ENCODE results near the gene LYZL6.
A peak's percentile ranks its signal among the peaks of the same experiment; 100 is the strongest.

Gene LYZL6, protein sequence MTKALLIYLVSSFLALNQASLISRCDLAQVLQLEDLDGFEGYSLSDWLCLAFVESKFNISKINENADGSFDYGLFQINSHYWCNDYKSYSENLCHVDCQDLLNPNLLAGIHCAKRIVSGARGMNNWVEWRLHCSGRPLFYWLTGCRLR

DNA sequence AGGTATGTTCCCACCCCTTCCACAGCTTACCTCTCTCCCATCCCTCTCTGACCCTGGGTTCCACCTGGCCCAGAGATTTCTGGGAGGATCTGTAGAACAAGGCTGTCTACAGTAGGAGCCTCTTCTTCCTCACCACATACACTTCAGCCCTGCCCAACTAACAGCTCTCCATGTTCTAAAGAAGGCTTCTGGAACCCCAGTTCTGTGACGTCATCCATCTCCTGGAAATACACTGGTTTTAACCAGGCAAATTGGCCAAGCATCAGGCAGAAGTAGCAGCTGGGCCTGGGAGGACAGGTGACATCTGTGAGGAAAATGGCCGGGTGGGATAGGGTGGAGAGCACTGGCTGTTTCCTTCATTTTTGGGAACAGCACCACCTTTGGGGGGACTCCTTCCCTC lies at the start of gene LYZL6:
Gene LYZL6, minus strand, starts transcription at position 177 of the 400 bp plus-strand sequence. CDS start 4,357 bp downstream, outside the sequence.
- in situ Hi-C loops (cut with HindIII; ENCODE audit: low pct_ligation_motif_present, low pct_unique_long_range_greater_than_20kb, low sequenced_read_pairs) = no loop called here
- no peak for DNase-seq

DNA sequence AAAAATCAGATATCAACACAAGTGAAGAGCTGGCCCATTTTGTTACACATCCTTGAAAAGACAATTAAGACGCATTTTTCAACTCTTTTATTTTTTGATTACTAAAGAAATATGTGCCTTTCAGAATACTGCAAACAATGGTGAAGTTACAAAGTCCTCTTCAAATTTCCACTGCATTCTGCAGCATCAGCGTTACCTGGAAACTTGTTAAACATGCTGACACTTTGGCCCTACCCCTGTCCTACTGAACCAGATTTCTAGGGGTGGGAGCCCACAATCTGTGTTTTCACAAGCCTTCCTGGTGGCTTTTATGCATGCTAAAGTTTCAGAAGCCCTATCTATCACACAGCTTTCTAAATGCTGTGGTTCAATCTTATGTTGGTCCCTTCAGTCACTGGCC lies 47.6 kb upstream of the LYZL6 start:
- in situ Hi-C loops (cut with HindIII; ENCODE audit: low pct_ligation_motif_present, low pct_unique_long_range_greater_than_20kb, low sequenced_read_pairs) = no loop called here
- no peak for DNase-seq

DNA sequence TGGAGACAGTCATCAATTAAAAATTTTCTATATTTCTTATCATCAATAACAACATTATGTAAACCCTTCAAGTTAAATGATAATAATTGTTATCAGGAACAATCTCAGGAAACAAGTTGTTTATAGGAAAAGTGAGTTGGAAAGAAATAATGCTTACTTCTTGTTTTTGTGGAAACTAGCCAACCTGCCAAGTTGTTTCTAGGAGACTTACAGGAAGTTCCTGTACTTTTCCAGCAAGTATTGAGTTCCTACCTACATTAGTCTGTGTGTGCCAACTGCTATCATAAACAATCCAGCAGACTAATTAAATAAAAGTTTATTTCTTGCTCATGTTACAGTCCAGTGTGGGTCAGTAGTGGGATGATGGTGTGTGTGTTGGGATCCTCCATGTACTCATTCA lies 44.7 kb upstream of the LYZL6 start:
- DNase-seq = no peak
- in situ Hi-C loops (cut with HindIII; ENCODE audit: low pct_ligation_motif_present, low pct_unique_long_range_greater_than_20kb, low sequenced_read_pairs) = no loop called here

DNA sequence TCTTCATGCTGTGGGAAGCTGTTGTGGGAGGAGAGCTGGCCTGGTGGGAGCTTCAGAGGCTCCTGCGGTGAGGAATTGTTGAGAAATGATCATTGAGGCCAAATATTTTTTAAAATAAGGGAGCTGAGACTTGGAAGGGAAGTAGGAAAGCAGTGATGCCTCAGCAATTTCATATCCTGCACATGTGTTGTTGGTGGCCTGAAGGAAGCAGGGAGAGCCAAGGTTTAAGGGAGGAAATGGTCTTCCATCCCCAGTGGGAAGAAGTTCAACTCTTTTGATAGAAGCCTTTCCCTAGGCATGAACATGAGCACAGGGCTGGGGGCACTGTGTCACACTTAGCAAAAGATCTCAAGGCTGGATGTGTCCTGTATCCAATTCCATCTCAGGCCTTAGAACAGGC lies 43.1 kb upstream of the LYZL6 start, which contains the start of gene CCL14:
Gene CCL14, minus strand, starts transcription at position 87 of the 400 bp plus-strand sequence. Its CDS starts 80 bp downstream, at position 7.
- in situ Hi-C loops (cut with HindIII; ENCODE audit: low pct_ligation_motif_present, low pct_unique_long_range_greater_than_20kb, low sequenced_read_pairs) = no loop called here
- no peak for DNase-seq

DNA sequence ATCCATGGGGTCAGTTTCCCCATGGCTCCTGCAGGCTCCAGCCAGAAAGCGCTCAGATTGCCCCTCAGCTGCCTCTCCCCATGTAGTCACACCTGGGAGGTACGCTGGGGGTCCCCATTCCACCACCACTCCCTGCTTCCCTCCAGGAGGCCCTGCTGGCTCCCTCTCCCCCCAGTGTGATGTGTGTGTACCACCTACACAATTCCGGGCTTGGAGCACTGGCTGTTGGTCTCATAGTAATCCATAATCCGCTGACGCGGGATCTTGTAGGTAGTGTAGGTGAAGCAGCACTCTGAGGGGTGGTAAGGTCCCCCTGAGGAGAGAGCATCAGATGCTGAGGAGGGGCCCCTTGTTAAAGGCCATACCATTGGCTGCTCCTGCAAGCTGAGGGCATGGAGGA lies 40.6 kb upstream of the LYZL6 start:
- in situ Hi-C loops (cut with HindIII; ENCODE audit: low pct_ligation_motif_present, low pct_unique_long_range_greater_than_20kb, low sequenced_read_pairs) = no loop called here
- no peak for DNase-seq

DNA sequence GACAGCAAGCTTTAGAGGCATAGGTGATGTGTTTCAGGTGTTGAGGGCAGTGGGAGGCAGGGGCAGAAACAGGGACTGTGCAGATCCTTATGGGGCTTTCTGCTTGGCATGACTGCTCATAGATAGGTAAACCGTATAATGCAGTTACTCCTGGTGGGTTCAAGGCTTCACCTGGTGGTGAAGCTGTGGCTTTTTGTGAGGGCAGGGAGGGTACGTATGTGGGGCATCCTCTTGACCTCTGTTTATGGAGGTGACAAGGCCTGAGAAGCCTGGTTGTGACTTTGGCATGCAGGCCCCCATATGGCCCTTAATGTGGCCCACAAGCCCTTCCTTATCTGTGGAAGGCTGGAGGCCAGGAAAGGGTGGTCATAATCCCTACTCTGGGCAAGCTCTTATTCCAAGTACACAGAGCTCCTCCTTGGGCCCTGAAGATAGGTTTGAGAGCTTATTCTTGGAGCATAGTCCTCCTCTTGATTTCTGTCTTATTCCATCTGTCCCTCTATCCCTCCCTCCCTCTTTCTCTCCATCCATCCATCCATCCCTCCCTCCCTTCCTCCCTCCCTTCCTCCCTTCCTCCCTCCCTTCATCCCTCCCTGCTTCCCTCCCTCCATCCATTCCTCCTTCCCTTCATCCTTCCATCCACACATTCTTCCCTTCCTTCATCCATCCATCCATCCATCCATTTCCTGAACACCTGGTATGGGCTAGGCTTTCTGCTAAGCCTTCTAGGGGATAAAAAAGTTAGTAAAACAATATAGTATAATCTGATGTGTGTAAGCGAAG lies 39.1 kb upstream of the LYZL6 start:
- in situ Hi-C loops (cut with HindIII; ENCODE audit: low pct_ligation_motif_present, low pct_unique_long_range_greater_than_20kb, low sequenced_read_pairs) = no loop called here
- no peak for DNase-seq

DNA sequence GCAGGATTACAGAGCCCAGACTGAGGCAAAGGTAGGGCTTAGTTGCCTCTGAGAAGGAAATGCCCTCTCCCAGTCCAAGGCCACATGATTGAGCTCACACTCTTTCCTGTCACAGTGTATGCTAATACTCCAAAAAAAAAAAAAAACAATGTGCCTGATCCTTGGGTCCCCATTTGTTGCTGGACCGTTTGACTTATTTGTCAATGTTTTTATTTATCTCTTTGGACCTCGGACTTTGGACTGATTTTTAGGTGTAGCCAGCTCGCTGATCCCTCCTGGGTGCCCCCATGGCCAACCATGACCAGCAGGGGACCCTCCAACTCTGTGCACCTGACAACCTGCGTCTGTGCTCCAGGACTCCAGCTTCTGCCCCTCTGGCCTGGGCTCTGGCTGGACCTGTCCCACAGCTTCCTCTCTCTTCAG lies 38.4 kb upstream of the LYZL6 start:
- no peak for DNase-seq
- in situ Hi-C loops (cut with HindIII; ENCODE audit: low pct_ligation_motif_present, low pct_unique_long_range_greater_than_20kb, low sequenced_read_pairs) = no loop called here

DNA sequence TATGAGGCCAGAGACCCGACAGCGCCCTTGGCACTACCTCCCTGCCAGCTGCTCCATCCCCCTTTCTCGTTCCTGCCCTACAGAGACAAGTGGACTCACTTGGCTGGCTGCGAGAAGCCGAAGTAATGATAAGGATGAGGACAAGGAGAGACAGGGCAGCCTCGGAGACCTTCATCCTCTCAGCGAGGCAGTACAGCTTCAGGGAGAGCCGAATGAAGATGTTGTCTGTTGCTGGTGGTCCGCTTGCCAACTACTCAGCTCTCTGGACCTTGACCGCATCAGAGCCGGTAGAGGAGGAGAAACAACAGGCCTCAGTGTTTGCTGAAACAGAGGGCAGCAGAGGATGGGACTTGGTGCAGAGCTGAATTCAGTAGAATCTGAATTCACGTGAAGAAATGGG lies 37.7 kb upstream of the LYZL6 start, which contains the start of gene CCL16:
Gene CCL16, minus strand, starts transcription at position 252 of the 400 bp plus-strand sequence. Its CDS starts 77 bp downstream, at position 175.
- in situ Hi-C loops (cut with HindIII; ENCODE audit: low pct_ligation_motif_present, low pct_unique_long_range_greater_than_20kb, low sequenced_read_pairs) = no loop called here
- DNase-seq = no peak

DNA sequence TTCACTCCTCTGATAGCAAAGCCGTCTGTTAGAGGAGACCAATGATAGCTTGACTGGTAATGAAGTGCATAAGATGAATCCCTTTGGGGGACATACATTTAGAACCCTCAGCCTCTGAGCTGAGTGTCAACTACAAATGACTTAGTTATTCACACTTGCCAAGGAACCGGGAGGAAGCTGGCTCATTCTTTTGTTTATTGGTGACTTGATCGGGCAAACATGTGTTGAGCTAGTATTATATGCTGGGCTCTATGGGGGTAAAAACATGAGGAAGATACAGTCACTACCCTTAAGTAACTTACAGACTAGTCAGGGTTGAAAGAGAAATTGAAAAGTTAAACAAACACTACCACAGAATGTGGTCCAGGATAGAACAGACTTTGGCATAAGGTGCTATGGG lies 34.8 kb upstream of the LYZL6 start:
- DNase-seq = no peak
- in situ Hi-C loops (cut with HindIII; ENCODE audit: low pct_ligation_motif_present, low pct_unique_long_range_greater_than_20kb, low sequenced_read_pairs) = no loop called here

DNA sequence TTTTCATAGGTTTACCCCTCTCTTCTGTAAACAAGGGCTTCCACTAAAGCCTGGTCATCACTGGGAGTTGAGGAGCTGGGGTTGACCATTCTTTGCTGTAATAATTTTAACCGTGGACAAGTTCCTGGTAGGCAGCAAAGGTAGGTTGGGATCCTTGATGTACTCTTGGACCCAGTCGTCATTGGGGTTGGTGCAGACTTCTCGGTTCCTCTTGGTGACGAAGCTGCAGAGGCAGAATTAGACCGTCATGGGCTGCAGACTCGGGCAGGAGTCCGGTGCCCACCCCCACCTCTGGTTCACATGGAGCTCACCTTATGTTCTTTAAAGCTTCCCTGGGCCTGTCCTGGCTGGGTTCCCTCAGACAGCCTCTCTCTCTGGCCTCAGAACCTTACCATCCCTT lies 34.0 kb upstream of the LYZL6 start:
- in situ Hi-C loops (cut with HindIII; ENCODE audit: low pct_ligation_motif_present, low pct_unique_long_range_greater_than_20kb, low sequenced_read_pairs) = no loop called here
- DNase-seq = no peak

DNA sequence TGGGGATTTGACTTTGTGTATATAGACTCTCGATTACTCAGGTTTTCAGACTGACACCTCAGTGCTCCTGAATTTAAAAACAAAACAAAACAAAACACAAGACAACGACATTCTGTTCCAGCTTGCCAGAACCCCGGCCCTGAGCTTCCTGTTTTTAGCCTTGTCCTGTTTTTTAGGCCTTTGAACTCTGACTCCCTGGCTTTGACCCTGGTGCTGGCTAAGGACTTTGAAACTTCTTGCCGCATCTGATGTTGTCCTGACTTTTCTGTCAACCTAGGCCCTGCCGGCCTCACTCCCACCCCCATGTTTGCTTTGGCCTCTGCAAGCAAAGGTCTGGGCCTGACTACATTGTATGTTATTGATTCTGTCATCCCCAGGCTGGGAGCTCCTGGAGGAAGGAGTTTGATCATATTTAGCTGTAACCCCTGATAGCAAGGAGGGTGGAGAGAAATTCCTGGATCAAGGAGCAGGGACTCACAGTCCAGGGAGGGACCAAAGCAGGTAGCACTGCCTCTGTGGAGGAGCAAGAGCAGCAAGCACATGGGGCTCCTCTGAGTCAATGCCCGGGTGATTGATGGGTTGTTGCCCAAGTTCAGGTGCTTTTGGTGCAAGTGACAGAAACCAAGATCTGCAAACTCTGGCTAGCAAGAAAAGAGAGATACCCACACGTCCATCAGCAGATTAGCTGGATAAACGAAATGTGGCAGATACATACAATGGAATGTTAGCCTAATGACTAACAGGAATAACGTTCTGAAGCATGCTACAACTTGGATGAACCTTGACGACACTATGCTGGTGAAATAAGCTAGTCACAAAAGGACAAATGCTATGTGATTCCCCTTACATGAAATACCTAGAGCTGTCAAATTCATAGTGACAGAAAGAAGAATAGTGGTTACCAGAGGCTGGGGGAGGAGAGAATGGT lies 30.1 kb upstream of the LYZL6 start:
- no peak for DNase-seq
- in situ Hi-C loops (cut with HindIII; ENCODE audit: low pct_ligation_motif_present, low pct_unique_long_range_greater_than_20kb, low sequenced_read_pairs) = no loop called here

DNA sequence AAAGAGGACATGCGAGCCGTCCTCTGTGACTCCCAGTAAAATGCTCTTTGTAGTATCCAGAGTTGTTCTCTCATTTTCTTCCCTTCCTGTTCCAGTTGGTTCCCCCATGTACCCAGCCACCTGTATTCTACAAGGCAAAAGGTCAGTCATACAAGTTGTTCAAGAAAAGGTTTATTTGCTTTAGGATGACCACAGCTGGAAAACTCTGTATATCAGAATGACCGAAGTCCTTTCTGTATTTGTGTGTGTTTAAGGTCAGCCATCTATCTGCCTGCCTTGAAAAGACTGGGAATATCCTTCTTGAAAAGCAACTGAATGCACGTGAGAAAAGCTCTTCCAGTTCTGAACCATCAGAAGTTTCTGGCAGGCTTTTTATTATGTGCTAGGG lies 29.4 kb upstream of the LYZL6 start:
- in situ Hi-C loops (cut with HindIII; ENCODE audit: low pct_ligation_motif_present, low pct_unique_long_range_greater_than_20kb, low sequenced_read_pairs) = no loop called here
- no peak for DNase-seq

DNA sequence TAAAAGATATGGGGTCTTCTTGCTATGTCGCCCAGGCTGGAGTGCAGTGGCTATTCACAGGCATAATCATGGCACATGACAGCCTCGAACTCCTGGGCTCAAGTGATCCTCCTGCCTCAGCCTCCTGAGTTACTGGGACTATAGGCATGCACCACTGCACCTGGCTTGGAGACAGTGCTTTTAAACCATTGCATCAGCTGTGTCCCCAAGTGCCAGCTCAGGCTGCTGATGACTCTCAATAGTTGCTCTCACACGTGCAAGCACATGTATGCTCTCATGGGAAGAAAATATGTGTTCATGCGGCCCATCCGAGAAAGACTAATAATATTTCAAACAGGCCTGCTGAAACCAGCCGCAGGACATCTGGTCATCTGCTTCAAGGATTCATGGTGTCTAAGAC lies 29.0 kb upstream of the LYZL6 start:
- no peak for DNase-seq
- in situ Hi-C loops (cut with HindIII; ENCODE audit: low pct_ligation_motif_present, low pct_unique_long_range_greater_than_20kb, low sequenced_read_pairs) = no loop called here

DNA sequence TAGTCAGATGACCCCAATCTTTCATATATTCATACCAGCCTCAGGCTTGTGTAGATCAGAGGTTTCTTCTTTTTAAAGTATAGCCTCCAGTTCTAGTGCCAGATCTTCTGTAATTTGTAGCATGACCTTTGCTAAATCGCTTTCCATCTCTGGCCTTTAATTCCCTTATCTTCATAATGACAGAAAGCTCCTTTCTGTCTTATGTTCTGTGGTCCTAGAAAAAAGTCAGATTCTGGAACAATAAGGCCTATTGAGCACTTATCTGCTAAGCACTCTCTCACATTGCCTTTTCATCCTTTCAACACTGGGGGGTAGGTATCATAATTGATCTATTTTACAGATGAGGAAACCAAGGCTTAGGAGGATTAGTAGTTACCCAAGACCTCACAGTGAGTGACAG lies 28.6 kb upstream of the LYZL6 start:
- no peak for DNase-seq

DNA sequence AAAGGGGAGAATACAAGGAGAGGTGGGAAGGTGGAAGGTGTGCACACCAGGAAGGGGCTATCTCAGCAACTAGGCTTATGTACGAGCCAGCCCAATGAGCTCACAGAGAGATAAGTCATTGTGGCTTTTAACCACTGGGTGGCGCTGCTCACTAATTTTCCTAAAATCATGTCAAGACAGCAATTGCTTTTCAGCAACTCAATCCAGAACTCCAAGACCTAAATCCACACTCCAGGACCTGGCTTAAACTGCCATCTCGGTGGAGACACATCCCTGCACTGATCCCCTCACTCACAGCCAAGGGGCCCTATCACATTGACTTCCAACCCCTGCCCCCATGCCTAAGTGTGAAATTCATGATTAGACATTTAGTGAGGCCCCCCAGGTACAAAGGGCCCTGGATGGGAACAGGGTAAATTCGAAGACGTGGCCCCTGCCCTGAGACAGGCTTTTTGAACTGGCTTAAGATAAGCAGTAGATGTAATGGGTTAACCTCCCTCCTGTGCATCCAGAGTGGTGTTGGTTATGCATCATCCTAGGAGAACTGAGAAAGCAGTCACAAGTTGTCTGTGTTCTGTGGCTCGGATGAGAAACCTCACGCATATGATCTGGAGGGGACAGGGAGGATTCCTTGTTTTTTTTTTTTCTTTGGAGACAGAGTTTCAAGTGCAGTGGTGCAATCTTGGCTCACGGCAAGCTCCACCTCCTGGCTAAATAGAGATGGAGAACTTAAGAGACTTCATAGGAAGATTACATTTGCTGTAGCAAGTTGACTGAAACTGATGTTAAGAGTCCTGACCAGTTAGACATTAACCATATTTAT lies 26.3 kb upstream of the LYZL6 start:
- DNase-seq = peak; percentile 78
- in situ Hi-C loops (cut with HindIII; ENCODE audit: low pct_ligation_motif_present, low pct_unique_long_range_greater_than_20kb, low sequenced_read_pairs) = no loop called here

More for the DNA sequence above, 28.6 kb upstream of the LYZL6 start:
- in situ Hi-C loops (cut with HindIII; ENCODE audit: low pct_ligation_motif_present, low pct_unique_long_range_greater_than_20kb, low sequenced_read_pairs) = no loop called here

DNA sequence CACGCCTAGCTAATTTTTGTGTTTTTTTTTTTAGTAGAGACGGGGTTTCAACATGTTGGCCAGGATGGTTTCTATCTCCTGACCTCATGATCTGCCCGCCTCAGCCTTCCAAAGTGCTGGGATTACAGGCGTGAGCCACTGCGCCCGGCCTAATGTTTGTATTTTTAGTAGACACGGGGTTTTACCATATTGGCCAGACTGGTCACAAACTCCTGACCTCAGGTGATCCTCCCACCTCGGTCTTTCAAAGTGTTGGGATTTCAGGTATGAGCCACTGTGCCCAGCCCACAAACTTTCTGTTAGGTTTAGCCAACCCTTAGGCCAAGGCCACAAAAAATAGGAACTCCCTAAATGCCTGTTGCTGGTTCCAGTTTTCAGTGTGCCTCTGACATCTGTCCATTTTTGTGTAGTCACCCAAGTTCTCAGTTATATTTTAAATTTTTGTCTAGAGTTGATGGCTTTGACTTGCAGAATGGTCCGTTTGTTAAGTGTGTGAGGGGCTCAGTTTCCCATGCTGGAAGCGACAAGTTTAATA lies 25.1 kb upstream of the LYZL6 start:
- in situ Hi-C loops (cut with HindIII; ENCODE audit: low pct_ligation_motif_present, low pct_unique_long_range_greater_than_20kb, low sequenced_read_pairs) = no loop called here

DNA sequence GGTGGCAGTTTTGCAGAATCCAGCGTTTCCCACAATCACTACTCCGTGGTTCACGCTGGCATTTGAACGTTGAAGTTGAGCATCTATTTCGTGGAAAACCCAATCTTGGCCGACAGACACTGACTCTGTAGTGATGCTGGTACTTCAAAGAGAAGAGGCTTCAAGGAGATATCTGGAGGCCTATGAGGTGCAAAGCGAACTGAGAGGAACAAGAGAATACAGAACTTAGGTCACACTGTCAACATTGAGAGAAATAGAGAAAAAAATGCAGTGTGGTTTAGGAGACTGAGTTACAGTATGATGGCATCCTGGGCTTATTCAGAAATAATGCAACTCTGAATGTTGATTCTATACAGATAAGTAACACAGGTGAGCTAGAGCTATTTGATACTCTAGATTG lies 21.8 kb upstream of the LYZL6 start:
- in situ Hi-C loops (cut with HindIII; ENCODE audit: low pct_ligation_motif_present, low pct_unique_long_range_greater_than_20kb, low sequenced_read_pairs) = no loop called here
- DNase-seq = no peak

More for the DNA sequence above, 25.1 kb upstream of the LYZL6 start:
- DNase-seq = no peak

DNA sequence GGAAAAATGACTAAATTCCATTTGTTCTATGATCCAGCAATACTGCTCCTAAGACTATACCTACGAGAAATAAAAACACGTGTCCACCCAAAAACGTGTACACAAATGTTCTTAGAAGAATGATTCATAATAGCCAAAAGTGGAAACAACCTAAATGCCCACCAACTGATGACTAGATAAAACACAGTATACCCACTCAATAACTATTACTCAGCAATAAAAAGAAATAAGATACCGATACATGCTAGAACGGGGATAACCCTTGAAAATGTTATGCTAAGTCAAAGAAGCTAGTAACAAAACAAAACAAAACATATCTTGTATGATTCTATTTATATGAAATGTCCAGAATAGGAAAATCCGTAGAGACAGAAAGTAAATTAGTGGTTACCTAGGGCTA lies 20.1 kb upstream of the LYZL6 start:
- in situ Hi-C loops (cut with HindIII; ENCODE audit: low pct_ligation_motif_present, low pct_unique_long_range_greater_than_20kb, low sequenced_read_pairs) = no loop called here
- no peak for DNase-seq

All from ACHN (cell line).